Fibroblast of the aortic adventitia (primary cell): ENCODE measurements around the gene CREB5. TPM values are rescaled to one million over a fixed set of nuclear protein-coding genes. Genes with fewer than 3 reads are reported as not detected.

Source experiments
- DNase-seq: peaks from one replicate; pipeline ENCODE4 v3.0.0-alpha.2; 2010; ENCODE audit warnings: low read depth
- H3K4me3 ChIP-seq: 2 replicates; pipeline ENCODE4 v1.5.1; 2011; ENCODE audit warnings: low read depth, mild to moderate bottlenecking, control low read depth, low read length, moderate library complexity
- total RNA-seq: library from RNA; depleted of rRNA; stranded (reverse); fragments of >200 nt; gene quantifications from 2 replicates; pipeline ENCODE4 v1.2.3, GENCODE V29; 2012; ENCODE audit warnings: low replicate concordance
- TF ChIP-seq, protein P1 (sequence below): IDR thresholded peaks from 2 replicates; pipeline ENCODE4 v1.5.1; 2011; ENCODE audit warnings: mild to moderate bottlenecking, low read length, control low read depth, inconsistent platforms; ENCODE audit not compliant: insufficient read depth

Gene CREB5
- total RNA-seq, 1 donor: 5.2 TPM

DNA sequence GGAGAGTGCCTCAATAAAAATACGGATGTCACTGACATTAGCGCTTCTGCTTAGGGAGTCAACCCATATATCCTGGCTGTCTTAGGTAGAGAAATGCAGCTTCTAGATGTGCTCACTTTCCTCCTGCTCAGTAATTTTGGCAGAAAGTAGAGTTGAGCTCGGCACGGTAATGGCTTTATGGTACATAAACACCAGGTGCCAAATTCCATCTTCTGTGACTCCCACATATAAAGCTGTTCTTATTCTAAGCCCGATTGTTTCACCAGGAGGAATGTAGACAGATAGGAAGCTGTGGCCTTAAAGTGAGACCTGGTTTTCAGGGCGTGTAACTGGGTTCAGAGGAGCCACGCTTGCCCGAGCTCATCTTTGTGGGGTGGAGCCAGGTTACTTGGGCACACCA, 143.7 kb downstream of the CREB5 start:
- TF ChIP-seq, protein P1, sequence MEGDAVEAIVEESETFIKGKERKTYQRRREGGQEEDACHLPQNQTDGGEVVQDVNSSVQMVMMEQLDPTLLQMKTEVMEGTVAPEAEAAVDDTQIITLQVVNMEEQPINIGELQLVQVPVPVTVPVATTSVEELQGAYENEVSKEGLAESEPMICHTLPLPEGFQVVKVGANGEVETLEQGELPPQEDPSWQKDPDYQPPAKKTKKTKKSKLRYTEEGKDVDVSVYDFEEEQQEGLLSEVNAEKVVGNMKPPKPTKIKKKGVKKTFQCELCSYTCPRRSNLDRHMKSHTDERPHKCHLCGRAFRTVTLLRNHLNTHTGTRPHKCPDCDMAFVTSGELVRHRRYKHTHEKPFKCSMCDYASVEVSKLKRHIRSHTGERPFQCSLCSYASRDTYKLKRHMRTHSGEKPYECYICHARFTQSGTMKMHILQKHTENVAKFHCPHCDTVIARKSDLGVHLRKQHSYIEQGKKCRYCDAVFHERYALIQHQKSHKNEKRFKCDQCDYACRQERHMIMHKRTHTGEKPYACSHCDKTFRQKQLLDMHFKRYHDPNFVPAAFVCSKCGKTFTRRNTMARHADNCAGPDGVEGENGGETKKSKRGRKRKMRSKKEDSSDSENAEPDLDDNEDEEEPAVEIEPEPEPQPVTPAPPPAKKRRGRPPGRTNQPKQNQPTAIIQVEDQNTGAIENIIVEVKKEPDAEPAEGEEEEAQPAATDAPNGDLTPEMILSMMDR: no peak
- H3K4me3 ChIP-seq: no peak overlapping the region
- no peak for DNase-seq

GRCh38 chr7:28556671-28557070, 144.4 kb downstream of the CREB5 start:
- H3K4me3 ChIP-seq: no peak overlapping the region
- no peak for DNase-seq
- TF ChIP-seq, protein P1: no peak

DNA sequence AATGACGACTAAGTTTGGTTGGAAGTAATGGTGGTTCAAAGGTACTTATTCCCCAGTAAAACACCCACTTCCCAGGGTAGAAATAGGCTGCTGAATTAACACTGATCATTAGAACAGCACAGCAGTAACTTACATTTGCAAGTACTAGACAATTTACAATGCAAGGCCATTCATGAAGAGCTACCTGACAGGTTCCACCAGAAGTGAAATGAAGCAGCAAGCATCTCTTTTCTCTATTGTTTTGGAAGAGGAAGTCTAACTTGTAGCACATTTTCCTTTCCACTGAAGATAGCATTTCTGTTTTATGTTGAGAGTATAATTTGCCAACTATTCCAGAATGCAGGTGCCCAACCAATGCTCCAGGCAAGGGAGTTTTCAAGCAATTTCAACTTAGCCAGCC, 145.9 kb downstream of the CREB5 start:
- TF ChIP-seq, protein P1: no peak
- no peak for DNase-seq

GRCh38 chr7:28560767-28561166, 148.4 kb downstream of the CREB5 start:
- no peak overlapping the region for H3K4me3 ChIP-seq
- TF ChIP-seq, protein P1: no peak

More for the DNA sequence above, 145.9 kb downstream of the CREB5 start:
- H3K4me3 ChIP-seq: no peak overlapping the region

DNA sequence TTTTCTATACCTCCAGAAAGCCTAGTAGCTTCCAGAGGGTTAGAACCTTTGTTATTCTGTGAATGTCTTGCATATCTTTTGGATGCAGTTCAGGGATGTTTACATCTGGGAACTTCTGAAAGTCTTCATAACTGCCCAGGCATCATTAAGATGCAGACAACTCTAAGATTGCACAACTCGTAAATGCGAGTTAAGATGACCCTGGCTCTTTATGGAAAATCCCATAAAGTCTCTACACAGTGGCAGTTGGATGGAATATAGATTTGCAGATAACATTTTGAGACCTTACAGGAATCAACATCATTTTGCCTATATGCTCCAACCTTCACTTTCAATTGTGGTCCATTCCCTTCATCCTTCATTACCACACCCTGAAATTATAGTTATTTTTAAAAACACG, 151.7 kb downstream of the CREB5 start:
- TF ChIP-seq, protein P1: no peak
- no peak for DNase-seq
- no peak overlapping the region for H3K4me3 ChIP-seq

More at GRCh38 chr7:28560767-28561166, 148.4 kb downstream of the CREB5 start:
- no peak for DNase-seq

GRCh38 chr7:28564755-28565374, 152.5 kb downstream of the CREB5 start:
- TF ChIP-seq, protein P1: no peak
- DNase-seq: no peak
- no peak overlapping the region for H3K4me3 ChIP-seq

DNA sequence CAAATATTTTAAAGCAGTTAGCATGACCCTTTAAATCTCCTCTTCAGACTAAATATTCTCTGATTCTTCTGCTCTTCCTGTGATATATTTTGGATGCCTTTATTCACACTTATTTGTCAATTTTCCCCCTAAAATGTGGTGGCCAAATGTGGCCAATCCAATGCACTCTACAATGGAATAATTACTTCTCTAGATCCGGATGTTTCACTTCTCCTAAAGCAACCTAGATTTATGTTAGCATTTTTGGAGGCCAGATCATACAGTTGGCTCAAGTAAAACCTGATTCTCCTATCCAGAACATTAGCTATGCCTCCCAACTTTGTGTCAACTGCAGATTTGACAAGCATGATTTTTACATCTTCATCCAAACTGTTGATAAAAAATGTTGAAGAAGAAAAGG, 153.7 kb downstream of the CREB5 start:
- H3K4me3 ChIP-seq: no peak overlapping the region
- TF ChIP-seq, protein P1: no peak
- DNase-seq: no peak
